Measurements from ENCODE around the gene SMTNL2. TPM values are rescaled to one million over a fixed set of nuclear protein-coding genes. Genes with fewer than 3 reads are reported as not detected.

Gene SMTNL2
- total RNA-seq, 1 donor from 2014 or later: 8.6 TPM

DNA sequence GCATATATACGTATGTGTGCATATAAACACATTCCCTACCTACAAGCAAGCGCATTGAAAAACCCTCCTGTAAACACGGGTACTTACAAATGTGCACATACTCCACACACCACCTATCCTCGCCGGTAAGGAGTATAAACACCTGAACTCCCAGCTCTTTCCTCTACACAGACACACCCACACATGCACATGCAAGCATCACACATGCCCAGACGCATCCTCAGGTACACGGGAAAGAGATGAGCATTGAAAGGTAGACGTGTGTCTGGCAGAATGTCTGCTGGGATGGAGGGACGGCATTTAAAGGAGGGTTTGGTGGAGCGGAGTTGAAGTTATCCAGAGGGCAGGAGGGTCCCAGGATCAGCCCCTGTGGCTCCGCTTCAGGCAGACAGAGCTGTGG, 4.7 kb upstream of the SMTNL2 start:
- Mint-ChIP-seq H3K4me3 (ENCODE audit: low read depth) (no peak overlapping the region), H3K36me3 (ENCODE audit: insufficient read depth) (no peaks in the 10 kb centered on the region), H3K4me1 (ENCODE audit: low read depth) (peaks cover 24% of the 10 kb centered on the region), H3K9me3 (ENCODE audit: low read depth) (no peaks in the 10 kb centered on the region), H3K27me3 (peaks cover 24% of the 10 kb centered on the region), H3K27ac (no peak overlapping the region)
- TF ChIP-seq, protein P1, sequence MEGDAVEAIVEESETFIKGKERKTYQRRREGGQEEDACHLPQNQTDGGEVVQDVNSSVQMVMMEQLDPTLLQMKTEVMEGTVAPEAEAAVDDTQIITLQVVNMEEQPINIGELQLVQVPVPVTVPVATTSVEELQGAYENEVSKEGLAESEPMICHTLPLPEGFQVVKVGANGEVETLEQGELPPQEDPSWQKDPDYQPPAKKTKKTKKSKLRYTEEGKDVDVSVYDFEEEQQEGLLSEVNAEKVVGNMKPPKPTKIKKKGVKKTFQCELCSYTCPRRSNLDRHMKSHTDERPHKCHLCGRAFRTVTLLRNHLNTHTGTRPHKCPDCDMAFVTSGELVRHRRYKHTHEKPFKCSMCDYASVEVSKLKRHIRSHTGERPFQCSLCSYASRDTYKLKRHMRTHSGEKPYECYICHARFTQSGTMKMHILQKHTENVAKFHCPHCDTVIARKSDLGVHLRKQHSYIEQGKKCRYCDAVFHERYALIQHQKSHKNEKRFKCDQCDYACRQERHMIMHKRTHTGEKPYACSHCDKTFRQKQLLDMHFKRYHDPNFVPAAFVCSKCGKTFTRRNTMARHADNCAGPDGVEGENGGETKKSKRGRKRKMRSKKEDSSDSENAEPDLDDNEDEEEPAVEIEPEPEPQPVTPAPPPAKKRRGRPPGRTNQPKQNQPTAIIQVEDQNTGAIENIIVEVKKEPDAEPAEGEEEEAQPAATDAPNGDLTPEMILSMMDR (IDR thresholded peaks at IDR 0.05; ENCODE audit: unreplicated experiment): no peak
- DNase-seq (ENCODE audit: low spot score, unreplicated experiment): no peak

DNA sequence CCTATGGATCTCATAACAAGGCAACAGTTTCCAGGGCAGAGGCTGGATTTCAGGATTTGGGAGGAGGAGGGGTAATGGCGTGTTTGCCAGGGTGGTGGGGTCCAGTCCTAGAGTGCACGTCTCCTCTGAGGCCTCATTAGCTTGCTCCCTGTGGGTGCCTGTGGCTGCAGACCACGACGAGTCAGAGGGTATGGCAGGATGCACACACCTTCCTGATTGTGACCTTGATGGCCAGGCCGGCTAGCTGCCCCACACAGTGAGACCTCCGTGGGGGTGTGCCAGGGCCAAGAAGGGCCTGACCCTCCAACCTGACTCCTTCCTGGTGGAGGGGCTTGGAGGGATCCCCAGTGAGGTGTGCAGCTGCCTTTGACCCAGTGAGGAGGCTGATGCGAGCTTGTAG, 4.0 kb upstream of the SMTNL2 start:
- DNase-seq (ENCODE audit: low spot score, unreplicated experiment): no peak
- Mint-ChIP-seq H3K4me3 (ENCODE audit: low read depth) (no peak overlapping the region), H3K36me3 (ENCODE audit: insufficient read depth) (no peaks in the 10 kb centered on the region), H3K27me3 (peaks cover 27% of the 10 kb centered on the region), H3K9me3 (ENCODE audit: low read depth) (no peaks in the 10 kb centered on the region), H3K4me1 (ENCODE audit: low read depth) (peaks cover 25% of the 10 kb centered on the region), H3K27ac (no peak overlapping the region)
- TF ChIP-seq, protein P1 (IDR thresholded peaks at IDR 0.05; ENCODE audit: unreplicated experiment): no peak

DNA sequence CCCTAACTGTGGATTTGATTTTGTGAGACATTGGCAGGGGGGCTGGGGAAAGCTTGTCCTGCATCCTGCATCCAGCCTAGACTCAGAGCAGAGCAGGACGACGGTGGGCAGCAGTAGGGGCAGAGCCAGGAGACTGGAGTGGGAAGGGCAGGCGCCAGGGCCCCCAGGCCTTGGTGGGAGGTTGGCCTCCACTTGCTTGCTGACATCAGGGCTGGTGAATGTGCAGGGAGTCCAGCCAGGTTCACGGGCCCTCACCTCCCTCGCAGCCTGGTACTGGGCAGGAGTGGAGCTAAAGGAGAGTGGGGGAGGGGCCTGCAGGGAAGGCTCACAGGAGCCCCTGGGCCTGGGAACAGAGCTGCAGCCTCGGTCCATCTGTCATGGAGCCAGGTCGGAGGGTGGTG, 2.2 kb upstream of the SMTNL2 start:
- TF ChIP-seq, protein P1 (IDR thresholded peaks at IDR 0.05; ENCODE audit: unreplicated experiment): no peak
- H3K27me3 Mint-ChIP-seq: peaks cover 39% of the 10 kb centered on the region
- H3K36me3 Mint-ChIP-seq (ENCODE audit: insufficient read depth): no peaks in the 10 kb centered on the region
- no peak for DNase-seq (ENCODE audit: low spot score, unreplicated experiment)
- H3K4me3 Mint-ChIP-seq (ENCODE audit: low read depth): no peak overlapping the region
- peaks cover 22% of the 10 kb centered on the region for H3K4me1 Mint-ChIP-seq (ENCODE audit: low read depth)
- no peaks in the 10 kb centered on the region for H3K9me3 Mint-ChIP-seq (ENCODE audit: low read depth)
- H3K27ac Mint-ChIP-seq: no peak overlapping the region

DNA sequence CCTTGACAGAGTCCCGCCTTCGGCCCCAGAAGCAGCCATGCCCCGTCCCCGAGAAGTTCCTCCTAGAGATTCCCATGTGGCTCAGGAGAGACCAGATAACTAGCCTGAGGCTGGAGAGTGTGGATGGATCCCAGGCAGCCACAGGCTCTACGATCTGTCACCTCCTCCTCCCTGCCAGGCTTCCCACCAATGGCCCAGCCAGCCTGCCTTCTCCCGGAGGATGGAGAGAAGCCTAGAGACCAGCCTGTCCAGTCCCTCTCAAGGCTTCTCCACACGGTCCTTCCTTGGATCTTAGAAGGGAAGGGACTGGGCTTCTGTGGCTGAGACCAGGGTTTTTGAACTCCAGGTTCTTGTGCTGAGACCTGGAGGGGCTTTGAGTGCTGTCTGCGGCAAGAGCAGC, 1.6 kb upstream of the SMTNL2 start:
- H3K4me3 Mint-ChIP-seq (ENCODE audit: low read depth): no peak overlapping the region
- TF ChIP-seq, protein P1 (IDR thresholded peaks at IDR 0.05; ENCODE audit: unreplicated experiment): no peak
- DNase-seq (ENCODE audit: low spot score, unreplicated experiment): no peak
- H3K36me3 Mint-ChIP-seq (ENCODE audit: insufficient read depth): no peaks in the 10 kb centered on the region
- no peaks in the 10 kb centered on the region for H3K9me3 Mint-ChIP-seq (ENCODE audit: low read depth)
- peaks cover 20% of the 10 kb centered on the region for H3K4me1 Mint-ChIP-seq (ENCODE audit: low read depth)
- H3K27ac Mint-ChIP-seq: no peak overlapping the region
- H3K27me3 Mint-ChIP-seq: peaks cover 39% of the 10 kb centered on the region

DNA sequence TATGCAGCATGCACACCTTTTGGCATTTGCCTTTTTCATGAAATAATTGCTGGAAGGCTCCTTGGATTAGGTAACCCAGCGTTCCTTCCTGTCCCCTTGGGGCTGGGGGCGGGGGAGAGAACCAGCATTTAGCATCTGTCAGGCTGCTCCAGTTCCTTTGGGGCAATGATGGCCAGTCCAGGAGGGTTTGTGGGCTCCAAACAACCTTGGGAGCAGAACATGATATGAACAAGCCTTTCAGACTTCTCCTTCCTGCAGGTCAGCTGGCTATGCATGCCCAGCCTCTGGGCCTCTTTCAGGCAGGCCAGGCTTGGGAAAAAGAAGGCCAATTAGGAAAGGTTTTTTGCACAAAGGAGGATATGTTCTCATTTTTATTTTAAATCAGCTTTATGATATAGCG, 1.1 kb upstream of the SMTNL2 start:
- no peaks in the 10 kb centered on the region for H3K9me3 Mint-ChIP-seq (ENCODE audit: low read depth)
- H3K27me3 Mint-ChIP-seq: peaks cover 39% of the 10 kb centered on the region
- H3K4me1 Mint-ChIP-seq (ENCODE audit: low read depth): peaks cover 25% of the 10 kb centered on the region
- H3K36me3 Mint-ChIP-seq (ENCODE audit: insufficient read depth): no peaks in the 10 kb centered on the region
- H3K4me3 Mint-ChIP-seq (ENCODE audit: low read depth): peak overlapping the region; percentile 84
- DNase-seq (ENCODE audit: low spot score, unreplicated experiment): no peak
- TF ChIP-seq, protein P1 (IDR thresholded peaks at IDR 0.05; ENCODE audit: unreplicated experiment): no peak
- no peak overlapping the region for H3K27ac Mint-ChIP-seq
